ENCODE data around the gene EML2. TPM values are rescaled to one million over a fixed set of nuclear protein-coding genes. Genes with fewer than 3 reads are reported as not detected.

The EML2 gene
- total and polyA plus RNA-seq, 2 of the 4 experiments (the other 2 are of a cell fraction): 11.8 to 25.3 TPM

DNA sequence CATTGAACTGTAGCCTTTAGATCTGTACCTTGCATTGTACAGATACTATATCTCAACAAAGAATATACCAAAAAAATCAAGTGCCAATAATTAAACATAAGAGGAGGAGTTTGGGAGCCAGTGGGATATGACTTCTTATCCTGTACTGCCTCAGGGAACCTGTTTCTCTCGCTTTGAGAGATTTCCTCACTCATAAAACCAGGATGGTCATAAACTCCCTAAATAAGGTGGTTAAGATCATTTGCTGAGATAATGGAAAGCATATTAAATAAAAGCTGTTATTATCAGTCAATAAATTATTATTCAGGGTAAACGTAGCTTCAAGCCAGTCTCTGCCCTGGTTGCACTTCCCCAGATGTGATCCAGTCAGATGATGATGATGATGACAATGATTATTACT, 71.6 kb downstream of the EML2 start:
- CTCF ChIA-PET: interaction anchor here (1.8 kb wide), 1 partner anchor 10 kb away, joined by 3 read pairs; no protein-coding TSS in a partner anchor
- WGBS, 2 experiments (ENCODE audit: extremely low coverage in 2 of 2, insufficient read length in 1 of 2): no CpG with 5 or more reads among the region's 2 CpGs
- Histone ChIP-seq H3K23ac (ENCODE audit: low read depth, low read length) (no peak overlapping the region), H4K5ac (ENCODE audit: low read depth, low read length) (no peak overlapping the region), H2BK15ac (ENCODE audit: low read depth, low read length) (no peak overlapping the region), H2AK9ac (replicated peaks; ENCODE audit: low read depth, low read length, poor library complexity) (no peak overlapping the region), H3K4me3 (ENCODE audit: insufficient read depth, low read depth, low read length) (no peak overlapping the region), H3K79me1 (ENCODE audit: low read depth in 1 of 2, low read length in 2 of 2) (peaks cover 20 to 45% of the 10 kb centered on the region in 2 experiments), H4K91ac (ENCODE audit: insufficient read depth, low read depth, low read length) (no peak overlapping the region), H3K56ac (ENCODE audit: extremely low read depth, insufficient read depth, low read length) (no peak overlapping the region), H2BK20ac (ENCODE audit: low read depth, low read length) (no peak overlapping the region), H2BK120ac (ENCODE audit: low read depth, low read length) (no peak overlapping the region), H2AK5ac (ENCODE audit: low read depth, low read length) (no peak overlapping the region), H3K4me1 (ENCODE audit: control insufficient read depth, insufficient read depth, low read length) (peaks cover 6% of the 10 kb centered on the region; the same call in 1 of the 2 replicates), H3K4ac (ENCODE audit: low read depth, low read length) (no peak overlapping the region), H3K9ac (ENCODE audit: low read depth, low read length) (no peak overlapping the region), H3K27me3 (ENCODE audit: control insufficient read depth, insufficient read depth, low read length) (no peaks in the 10 kb centered on the region), H3K14ac (replicated peaks; ENCODE audit: low read depth, low read length) (no peak overlapping the region), H3K4me2 (ENCODE audit: low read depth, low read length) (no peak overlapping the region), H3K36me3 (ENCODE audit: control insufficient read depth, insufficient read depth, low read length) (no peaks in the 10 kb centered on the region), H2BK5ac (ENCODE audit: low read depth, low read length, poor library complexity, severe bottlenecking) (no peak overlapping the region), H3K9me3 (ENCODE audit: control insufficient read depth, insufficient read depth, low read length) (no peaks in the 10 kb centered on the region), H3K18ac (ENCODE audit: low read depth, low read length) (no peak overlapping the region), H4K20me1 (ENCODE audit: insufficient read depth, low read length) (no peaks in the 10 kb centered on the region), H4K8ac (ENCODE audit: low read depth in 2 of 2, low read length in 2 of 2) (no peak overlapping the region), H3K27ac (ENCODE audit: insufficient read depth, low read length) (no peak overlapping the region), H2AFZ (replicated peaks; ENCODE audit: low read length, poor library complexity) (no peak overlapping the region), H3K9me1 (ENCODE audit: insufficient read depth, low read length) (peaks cover 8% of the 10 kb centered on the region; the same call in 1 of the 2 replicates)
- in situ Hi-C loops (cut with MboI; ENCODE audit: low sequenced_read_pairs) (no loop called here), intact Hi-C loops (cut with micrococcal nuclease) (no loop called here), dilution Hi-C loops (cut with HindIII; ENCODE audit: low sequenced_read_pairs, unreplicated experiment) (no loop called here)
- ATAC-seq (ENCODE audit: low read depth) (no peak), DNase-seq (no peak)
- POLR2A ChIA-PET (ENCODE audit: unreplicated experiment): no interaction called here
- no peak for TF ChIP-seq BHLHE40 (IDR thresholded peaks at IDR 0.05; ENCODE audit: low read depth, low read length)
- no peak for TF ChIP-seq FOS (IDR thresholded peaks at IDR 0.05; ENCODE audit: low read depth, low read length)
- no peak for TF ChIP-seq CEBPB (IDR thresholded peaks at IDR 0.05; ENCODE audit: low read depth, low read length)
- TF ChIP-seq, protein P1, sequence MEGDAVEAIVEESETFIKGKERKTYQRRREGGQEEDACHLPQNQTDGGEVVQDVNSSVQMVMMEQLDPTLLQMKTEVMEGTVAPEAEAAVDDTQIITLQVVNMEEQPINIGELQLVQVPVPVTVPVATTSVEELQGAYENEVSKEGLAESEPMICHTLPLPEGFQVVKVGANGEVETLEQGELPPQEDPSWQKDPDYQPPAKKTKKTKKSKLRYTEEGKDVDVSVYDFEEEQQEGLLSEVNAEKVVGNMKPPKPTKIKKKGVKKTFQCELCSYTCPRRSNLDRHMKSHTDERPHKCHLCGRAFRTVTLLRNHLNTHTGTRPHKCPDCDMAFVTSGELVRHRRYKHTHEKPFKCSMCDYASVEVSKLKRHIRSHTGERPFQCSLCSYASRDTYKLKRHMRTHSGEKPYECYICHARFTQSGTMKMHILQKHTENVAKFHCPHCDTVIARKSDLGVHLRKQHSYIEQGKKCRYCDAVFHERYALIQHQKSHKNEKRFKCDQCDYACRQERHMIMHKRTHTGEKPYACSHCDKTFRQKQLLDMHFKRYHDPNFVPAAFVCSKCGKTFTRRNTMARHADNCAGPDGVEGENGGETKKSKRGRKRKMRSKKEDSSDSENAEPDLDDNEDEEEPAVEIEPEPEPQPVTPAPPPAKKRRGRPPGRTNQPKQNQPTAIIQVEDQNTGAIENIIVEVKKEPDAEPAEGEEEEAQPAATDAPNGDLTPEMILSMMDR (conservative IDR thresholded peaks at IDR 0.05; ENCODE audit: low read depth, low read length): no peak
- TF ChIP-seq, protein P2, sequence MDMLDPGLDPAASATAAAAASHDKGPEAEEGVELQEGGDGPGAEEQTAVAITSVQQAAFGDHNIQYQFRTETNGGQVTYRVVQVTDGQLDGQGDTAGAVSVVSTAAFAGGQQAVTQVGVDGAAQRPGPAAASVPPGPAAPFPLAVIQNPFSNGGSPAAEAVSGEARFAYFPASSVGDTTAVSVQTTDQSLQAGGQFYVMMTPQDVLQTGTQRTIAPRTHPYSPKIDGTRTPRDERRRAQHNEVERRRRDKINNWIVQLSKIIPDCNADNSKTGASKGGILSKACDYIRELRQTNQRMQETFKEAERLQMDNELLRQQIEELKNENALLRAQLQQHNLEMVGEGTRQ (IDR thresholded peaks at IDR 0.05; ENCODE audit: low read depth, low read length): no peak
- no peak for TF ChIP-seq CHD1 (IDR thresholded peaks at IDR 0.05; ENCODE audit: low read depth, low read length)
- no peak for TF ChIP-seq RAD21 (IDR thresholded peaks at IDR 0.05; ENCODE audit: low read length)
- TF ChIP-seq, protein P3, sequence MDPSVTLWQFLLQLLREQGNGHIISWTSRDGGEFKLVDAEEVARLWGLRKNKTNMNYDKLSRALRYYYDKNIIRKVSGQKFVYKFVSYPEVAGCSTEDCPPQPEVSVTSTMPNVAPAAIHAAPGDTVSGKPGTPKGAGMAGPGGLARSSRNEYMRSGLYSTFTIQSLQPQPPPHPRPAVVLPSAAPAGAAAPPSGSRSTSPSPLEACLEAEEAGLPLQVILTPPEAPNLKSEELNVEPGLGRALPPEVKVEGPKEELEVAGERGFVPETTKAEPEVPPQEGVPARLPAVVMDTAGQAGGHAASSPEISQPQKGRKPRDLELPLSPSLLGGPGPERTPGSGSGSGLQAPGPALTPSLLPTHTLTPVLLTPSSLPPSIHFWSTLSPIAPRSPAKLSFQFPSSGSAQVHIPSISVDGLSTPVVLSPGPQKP (IDR thresholded peaks at IDR 0.05; ENCODE audit: borderline replicate concordance, low read depth, low read length): no peak
- TF ChIP-seq RFX5 (IDR thresholded peaks at IDR 0.05; ENCODE audit: low read depth, low read length): no peak
- TF ChIP-seq MAFK (IDR thresholded peaks at IDR 0.05; ENCODE audit: low read depth, low read length): no peak
- no peak for TF ChIP-seq SMC3 (IDR thresholded peaks at IDR 0.05; ENCODE audit: low read depth, low read length)
- TF ChIP-seq MAZ (IDR thresholded peaks at IDR 0.05; ENCODE audit: borderline replicate concordance, low read depth, low read length): no peak
- BruUV-seq (replicated peaks): no TSS peak
